ENCODE measurements around the gene TBX4. TPM values are rescaled to one million over a fixed set of nuclear protein-coding genes. Genes with fewer than 3 reads are reported as not detected.

TBX4 gene
- total RNA-seq, 1 donor from 2014 or later = 56.6 TPM

DNA sequence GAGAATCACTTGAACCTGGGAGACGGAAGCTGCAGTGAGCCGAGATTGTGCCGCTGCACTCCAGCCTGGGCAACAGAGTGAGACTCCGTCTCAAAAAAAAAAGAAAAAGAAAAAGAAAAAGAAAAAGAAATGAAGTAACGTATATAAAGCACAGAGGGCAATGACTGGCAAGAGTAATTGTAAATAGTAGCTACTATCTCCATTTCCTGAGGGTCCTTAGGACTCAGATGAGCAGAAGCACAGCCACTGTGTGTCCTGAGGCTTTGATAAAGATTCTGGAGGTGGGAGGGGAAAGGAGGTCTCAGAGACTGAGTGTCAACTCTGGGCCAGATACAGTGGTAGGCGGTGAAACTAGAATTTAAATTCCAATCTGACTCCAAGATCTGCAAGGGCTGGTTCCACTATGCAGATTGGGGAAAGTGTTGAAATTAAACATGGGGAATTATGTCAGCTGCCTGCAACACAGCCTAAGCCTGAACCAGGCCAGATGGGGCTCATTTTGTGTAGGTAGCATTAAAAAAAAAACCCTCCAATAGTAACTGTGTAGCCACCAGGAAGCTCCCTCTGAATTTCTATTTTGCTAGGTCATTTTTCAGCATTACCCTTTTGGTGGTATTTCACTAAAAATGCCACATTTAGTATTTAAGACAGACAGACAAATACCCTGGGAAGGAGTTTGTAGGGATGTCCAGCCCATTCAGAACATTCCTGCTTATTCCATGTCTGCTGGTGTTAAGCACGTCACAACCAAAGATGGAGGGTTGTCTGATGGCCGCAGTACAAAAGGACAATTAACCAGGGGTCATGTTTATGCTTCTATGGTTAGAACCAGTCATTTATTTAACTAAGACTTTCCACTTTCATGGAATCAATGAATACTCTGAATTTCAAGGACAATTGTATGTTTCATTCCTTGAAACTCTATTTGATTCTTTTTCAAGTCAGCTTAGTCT, 46.1 kb downstream of the TBX4 start:
- peak overlapping the region; percentile 40 for H3K27ac Mint-ChIP-seq
- H3K4me3 Mint-ChIP-seq = no peak overlapping the region
- H3K27me3 Mint-ChIP-seq (ENCODE audit: low read depth) = no peaks in the 10 kb centered on the region
- TF ChIP-seq CTCF (IDR thresholded peaks at IDR 0.05; ENCODE audit: unreplicated experiment) = no peak
- peaks cover 2% of the 10 kb centered on the region for H3K36me3 Mint-ChIP-seq
- H3K4me1 Mint-ChIP-seq = peaks cover 56% of the 10 kb centered on the region
- H3K9me3 Mint-ChIP-seq = peaks cover 3% of the 10 kb centered on the region
- no peak for DNase-seq (ENCODE audit: low spot score in 2 of 2, unreplicated experiment in 2 of 2)

- no peaks in the 10 kb centered on the region for H3K27me3 Mint-ChIP-seq (ENCODE audit: low read depth)
Measured at GRCh38 chr17:61499632-61500031, 47.4 kb downstream of the TBX4 start.

DNA sequence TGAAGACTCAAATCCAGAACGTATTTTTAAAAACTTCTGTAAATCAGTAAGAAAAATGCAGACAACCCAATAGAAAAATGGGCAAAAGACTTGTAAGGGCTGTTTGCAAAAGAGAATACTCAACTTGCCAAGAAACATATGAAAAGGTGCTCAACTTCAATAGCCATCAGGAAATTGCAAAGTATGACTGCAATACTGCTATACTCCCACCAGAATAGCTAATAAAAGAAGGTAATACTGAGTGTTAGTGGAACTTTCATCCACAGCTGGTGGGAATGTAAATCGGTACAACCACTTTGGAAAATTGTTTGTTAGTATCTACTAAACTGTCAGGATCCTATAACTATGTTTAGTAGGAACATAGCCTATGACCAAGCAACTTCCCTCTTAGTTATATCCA, 48.1 kb downstream of the TBX4 start:
- no peak for DNase-seq (ENCODE audit: low spot score in 2 of 2, unreplicated experiment in 2 of 2)
- peak overlapping the region; percentile 25 for H3K27ac Mint-ChIP-seq
- no peak overlapping the region for H3K4me3 Mint-ChIP-seq
- no peaks in the 10 kb centered on the region for H3K27me3 Mint-ChIP-seq (ENCODE audit: low read depth)
- TF ChIP-seq CTCF (IDR thresholded peaks at IDR 0.05; ENCODE audit: unreplicated experiment) = no peak
- peaks cover 2% of the 10 kb centered on the region for H3K36me3 Mint-ChIP-seq
- H3K9me3 Mint-ChIP-seq = peaks cover 3% of the 10 kb centered on the region
- H3K4me1 Mint-ChIP-seq = peaks cover 53% of the 10 kb centered on the region

More at GRCh38 chr17:61499632-61500031, 47.4 kb downstream of the TBX4 start:
- no peak overlapping the region for H3K27ac Mint-ChIP-seq
- no peak for DNase-seq (ENCODE audit: low spot score in 2 of 2, unreplicated experiment in 2 of 2)
- peaks cover 3% of the 10 kb centered on the region for H3K9me3 Mint-ChIP-seq
- H3K4me3 Mint-ChIP-seq = no peak overlapping the region
- H3K4me1 Mint-ChIP-seq = peaks cover 54% of the 10 kb centered on the region
- peaks cover 2% of the 10 kb centered on the region for H3K36me3 Mint-ChIP-seq
- no peak for TF ChIP-seq CTCF (IDR thresholded peaks at IDR 0.05; ENCODE audit: unreplicated experiment)

DNA sequence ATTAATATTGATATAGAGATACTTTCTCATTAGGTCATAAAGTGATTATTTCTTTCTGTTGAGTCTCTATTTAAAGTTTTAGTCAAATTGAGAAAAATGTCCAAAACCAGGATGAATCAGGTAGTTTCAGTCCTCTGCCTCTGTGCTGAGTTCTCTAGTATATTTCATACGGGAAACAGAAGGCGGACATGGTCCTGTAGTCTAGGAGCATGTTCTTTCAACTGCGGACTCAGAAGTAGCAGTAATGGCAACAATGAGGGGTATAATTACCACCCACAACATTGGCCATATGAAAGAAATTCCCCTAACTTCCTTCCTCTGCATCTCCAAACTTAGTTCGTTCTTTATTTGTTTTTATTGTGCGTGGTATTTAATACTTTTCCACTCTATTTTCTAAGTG, 50.1 kb downstream of the TBX4 start:
- H3K27me3 Mint-ChIP-seq (ENCODE audit: low read depth) = no peaks in the 10 kb centered on the region

GRCh38 chr17:61503961-61504360, 51.7 kb downstream of the TBX4 start:
- peaks cover 3% of the 10 kb centered on the region for H3K9me3 Mint-ChIP-seq
- H3K27me3 Mint-ChIP-seq (ENCODE audit: low read depth) = no peaks in the 10 kb centered on the region
- peaks cover 52% of the 10 kb centered on the region for H3K4me1 Mint-ChIP-seq
- no peak for TF ChIP-seq CTCF (IDR thresholded peaks at IDR 0.05; ENCODE audit: unreplicated experiment)
- H3K4me3 Mint-ChIP-seq = no peak overlapping the region
- no peak overlapping the region for H3K27ac Mint-ChIP-seq
- H3K36me3 Mint-ChIP-seq = peaks cover 2% of the 10 kb centered on the region
- no peak for DNase-seq (ENCODE audit: low spot score in 2 of 2, unreplicated experiment in 2 of 2)

More for the DNA sequence above, 50.1 kb downstream of the TBX4 start:
- Mint-ChIP-seq H3K36me3 (peaks cover 2% of the 10 kb centered on the region), H3K9me3 (peaks cover 3% of the 10 kb centered on the region), H3K4me3 (no peak overlapping the region), H3K4me1 (peaks cover 48% of the 10 kb centered on the region), H3K27ac (no peak overlapping the region)
- no peak for DNase-seq (ENCODE audit: low spot score in 2 of 2, unreplicated experiment in 2 of 2)
- TF ChIP-seq CTCF (IDR thresholded peaks at IDR 0.05; ENCODE audit: unreplicated experiment) = no peak
